ENCODE results near the gene TIMP1.
"Not testable (repeated sequence)": the region's sequence is repeated elsewhere in the genome, so short reads cannot be mapped to it uniquely, and the experiment has no call there.

TIMP1 gene

GRCh38 chrX:47587091-47587891, 5.1 kb downstream of the TIMP1 start:
- Histone ChIP-seq H3K4me1 (ENCODE audit: insufficient read depth, low read length) (no peaks in the 10 kb centered on the region), H3K27me3 (ENCODE audit: control insufficient read depth in 1 of 2, insufficient read depth in 2 of 2, low read length in 2 of 2) (no peaks in the 10 kb centered on the region), H3K9me3 (ENCODE audit: low read length) (no peaks in the 10 kb centered on the region), H3K36me3 (ENCODE audit: insufficient read depth, low read length) (no peaks in the 10 kb centered on the region), H3K9ac (ENCODE audit: low read length) (no peak overlapping the region), H3K4me3 (ENCODE audit: low read depth in 1 of 2, low read length in 2 of 2) (no peak overlapping the region), H3K27ac (ENCODE audit: low read depth, low read length) (no peak overlapping the region)

GRCh38 chrX:47587906-47588735, 5.9 kb downstream of the TIMP1 start:
- H3K27me3 ChIP-seq (ENCODE audit: control insufficient read depth in 1 of 2, insufficient read depth in 2 of 2, low read length in 2 of 2) = no peaks in the 10 kb centered on the region
- no peaks in the 10 kb centered on the region for H3K4me1 ChIP-seq (ENCODE audit: insufficient read depth, low read length)
- no peaks in the 10 kb centered on the region for H3K36me3 ChIP-seq (ENCODE audit: insufficient read depth, low read length)
- no peak overlapping the region for H3K9ac ChIP-seq (ENCODE audit: low read length)
- H3K4me3 ChIP-seq (ENCODE audit: low read depth in 1 of 2, low read length in 2 of 2) = no peak overlapping the region
- H3K9me3 ChIP-seq (ENCODE audit: low read length) = no peaks in the 10 kb centered on the region
- H3K27ac ChIP-seq (ENCODE audit: low read depth, low read length) = no peak overlapping the region

- Histone ChIP-seq H3K27ac (ENCODE audit: low read depth, low read length) (no peak overlapping the region), H3K4me3 (ENCODE audit: low read depth in 1 of 2, low read length in 2 of 2) (no peak overlapping the region), H3K9me3 (ENCODE audit: low read length) (peaks cover under 1% of the 10 kb centered on the region), H3K27me3 (ENCODE audit: control insufficient read depth in 1 of 2, insufficient read depth in 2 of 2, low read length in 2 of 2) (no peaks in the 10 kb centered on the region), H3K36me3 (ENCODE audit: insufficient read depth, low read length) (no peaks in the 10 kb centered on the region), H3K4me1 (ENCODE audit: insufficient read depth, low read length) (no peaks in the 10 kb centered on the region), H3K9ac (ENCODE audit: low read length) (no peak overlapping the region)
Measured at GRCh38 chrX:47590984-47591383, 8.7 kb downstream of the TIMP1 start.

- Histone ChIP-seq H3K9ac (ENCODE audit: low read length) (no peak overlapping the region), H3K27me3 (ENCODE audit: control insufficient read depth in 1 of 2, insufficient read depth in 2 of 2, low read length in 2 of 2) (no peaks in the 10 kb centered on the region), H3K27ac (ENCODE audit: low read depth, low read length) (no peak overlapping the region), H3K4me1 (ENCODE audit: insufficient read depth, low read length) (no peaks in the 10 kb centered on the region), H3K9me3 (ENCODE audit: low read length) (peaks cover 9% of the 10 kb centered on the region), H3K36me3 (ENCODE audit: insufficient read depth, low read length) (no peaks in the 10 kb centered on the region), H3K4me3 (ENCODE audit: low read depth in 1 of 2, low read length in 2 of 2) (no peak overlapping the region)
Measured at GRCh38 chrX:47593522-47593921, 11.3 kb downstream of the TIMP1 start.

GRCh38 chrX:47595716-47596251, 13.5 kb downstream of the TIMP1 start:
- no peak overlapping the region for H3K27ac ChIP-seq (ENCODE audit: low read depth, low read length)
- H3K9me3 ChIP-seq (ENCODE audit: low read length) = peaks cover 9% of the 10 kb centered on the region
- no peak overlapping the region for H3K9ac ChIP-seq (ENCODE audit: low read length)
- no peak overlapping the region for H3K4me3 ChIP-seq (ENCODE audit: low read depth in 1 of 2, low read length in 2 of 2)
- no peaks in the 10 kb centered on the region for H3K4me1 ChIP-seq (ENCODE audit: insufficient read depth, low read length)
- no peaks in the 10 kb centered on the region for H3K36me3 ChIP-seq (ENCODE audit: insufficient read depth, low read length)
- no peaks in the 10 kb centered on the region for H3K27me3 ChIP-seq (ENCODE audit: control insufficient read depth in 1 of 2, insufficient read depth in 2 of 2, low read length in 2 of 2)

- Histone ChIP-seq H3K27ac (ENCODE audit: low read depth, low read length) (no peak overlapping the region), H3K27me3 (ENCODE audit: control insufficient read depth in 1 of 2, insufficient read depth in 2 of 2, low read length in 2 of 2) (no peaks in the 10 kb centered on the region), H3K4me1 (ENCODE audit: insufficient read depth, low read length) (no peaks in the 10 kb centered on the region), H3K36me3 (ENCODE audit: insufficient read depth, low read length) (no peaks in the 10 kb centered on the region), H3K9ac (ENCODE audit: low read length) (no peak overlapping the region), H3K4me3 (ENCODE audit: low read depth in 1 of 2, low read length in 2 of 2) (no peak overlapping the region), H3K9me3 (ENCODE audit: low read length) (peaks cover 9% of the 10 kb centered on the region)
Measured at GRCh38 chrX:47596256-47596655, 14.0 kb downstream of the TIMP1 start.

GRCh38 chrX:47597222-47597621, 15.0 kb downstream of the TIMP1 start:
- no peaks in the 10 kb centered on the region for H3K27me3 ChIP-seq (ENCODE audit: control insufficient read depth in 1 of 2, insufficient read depth in 2 of 2, low read length in 2 of 2)
- H3K4me3 ChIP-seq (ENCODE audit: low read depth in 1 of 2, low read length in 2 of 2) = no peak overlapping the region
- H3K36me3 ChIP-seq (ENCODE audit: insufficient read depth, low read length) = no peaks in the 10 kb centered on the region
- H3K4me1 ChIP-seq (ENCODE audit: insufficient read depth, low read length) = no peaks in the 10 kb centered on the region
- peaks cover 9% of the 10 kb centered on the region for H3K9me3 ChIP-seq (ENCODE audit: low read length)
- H3K27ac ChIP-seq (ENCODE audit: low read depth, low read length) = no peak overlapping the region
- H3K9ac ChIP-seq (ENCODE audit: low read length) = no peak overlapping the region

- H3K4me3 ChIP-seq (ENCODE audit: low read depth in 1 of 2, low read length in 2 of 2); H3K9ac ChIP-seq (ENCODE audit: low read length); H3K36me3 ChIP-seq (ENCODE audit: insufficient read depth, low read length); H3K9me3 ChIP-seq (ENCODE audit: low read length); H3K27ac ChIP-seq (ENCODE audit: low read depth, low read length); H3K4me1 ChIP-seq (ENCODE audit: insufficient read depth, low read length); H3K27me3 ChIP-seq (ENCODE audit: control insufficient read depth in 1 of 2, insufficient read depth in 2 of 2, low read length in 2 of 2): not testable (repeated sequence)
Measured at GRCh38 chrX:47603125-47603524, 20.9 kb downstream of the TIMP1 start.

GRCh38 chrX:47605024-47605423, 22.8 kb downstream of the TIMP1 start:
- Histone ChIP-seq H3K9ac (ENCODE audit: low read length) (no peak overlapping the region), H3K36me3 (ENCODE audit: insufficient read depth, low read length) (no peaks in the 10 kb centered on the region), H3K4me1 (ENCODE audit: insufficient read depth, low read length) (no peaks in the 10 kb centered on the region), H3K27me3 (ENCODE audit: control insufficient read depth in 1 of 2, insufficient read depth in 2 of 2, low read length in 2 of 2) (no peaks in the 10 kb centered on the region), H3K9me3 (ENCODE audit: low read length) (no peaks in the 10 kb centered on the region), H3K4me3 (ENCODE audit: low read depth in 1 of 2, low read length in 2 of 2) (no peak overlapping the region), H3K27ac (ENCODE audit: low read depth, low read length) (no peak overlapping the region)

- no peak overlapping the region for H3K4me3 ChIP-seq (ENCODE audit: low read depth in 1 of 2, low read length in 2 of 2)
- no peaks in the 10 kb centered on the region for H3K9me3 ChIP-seq (ENCODE audit: low read length)
- H3K4me1 ChIP-seq (ENCODE audit: insufficient read depth, low read length) = no peaks in the 10 kb centered on the region
- H3K9ac ChIP-seq (ENCODE audit: low read length) = no peak overlapping the region
- no peaks in the 10 kb centered on the region for H3K36me3 ChIP-seq (ENCODE audit: insufficient read depth, low read length)
- H3K27me3 ChIP-seq (ENCODE audit: control insufficient read depth in 1 of 2, insufficient read depth in 2 of 2, low read length in 2 of 2) = no peaks in the 10 kb centered on the region
- no peak overlapping the region for H3K27ac ChIP-seq (ENCODE audit: low read depth, low read length)
Measured at GRCh38 chrX:47607091-47607490, 24.9 kb downstream of the TIMP1 start.

- H3K4me1 ChIP-seq (ENCODE audit: insufficient read depth, low read length) = no peaks in the 10 kb centered on the region
- H3K27me3 ChIP-seq (ENCODE audit: control insufficient read depth in 1 of 2, insufficient read depth in 2 of 2, low read length in 2 of 2) = no peaks in the 10 kb centered on the region
- no peaks in the 10 kb centered on the region for H3K9me3 ChIP-seq (ENCODE audit: low read length)
- no peaks in the 10 kb centered on the region for H3K36me3 ChIP-seq (ENCODE audit: insufficient read depth, low read length)
- no peak overlapping the region for H3K4me3 ChIP-seq (ENCODE audit: low read depth in 1 of 2, low read length in 2 of 2)
- no peak overlapping the region for H3K9ac ChIP-seq (ENCODE audit: low read length)
- no peak overlapping the region for H3K27ac ChIP-seq (ENCODE audit: low read depth, low read length)
Measured at GRCh38 chrX:47608130-47608810, 26.0 kb downstream of the TIMP1 start.
